CD14-positive monocyte (primary cell): ENCODE measurements around the gene TES. TPM values are rescaled to one million over a fixed set of nuclear protein-coding genes. Genes with fewer than 3 reads are reported as not detected.

ENCODE experiments used
- DNase-seq, 3 donors: peaks; one replicate each; pipeline ENCODE4 v3.0.0-alpha.2; 2011 to 2022
- H2AFZ ChIP-seq: 2 replicates; pipeline ENCODE4 v1.6.0; 2012; ENCODE audit warnings: mild to moderate bottlenecking, low read depth, low read length, inconsistent platforms; ENCODE audit not compliant: insufficient read depth, poor library complexity, severe bottlenecking
- H3K27ac ChIP-seq, 2 donors: 1 replicate in 1 of 2; 2 replicates in 1 of 2; pipeline ENCODE4 v1.5.1; 2012 to 2013; ENCODE audit warnings: low read length in 2 of 2, control low read depth in 1 of 2, inconsistent platforms in 1 of 2, low read depth in 1 of 2, mild to moderate bottlenecking in 1 of 2
- H3K27me3 ChIP-seq, 2 donors: one replicate each; pipeline versions ENCODE4 v1.6.0 to v1.6.1; 2011 to 2013; ENCODE audit warnings: low read length in 2 of 2; ENCODE audit not compliant: control insufficient read depth in 2 of 2, insufficient read depth in 2 of 2
- H3K36me3 ChIP-seq, 2 donors: replicated peaks in 1 of 2; 1 replicate in 1 of 2; 2 replicates in 1 of 2; pipeline versions ENCODE4 v1.5.1 to v1.6.1; 2012 to 2013; ENCODE audit warnings: low read length in 2 of 2, control low read depth in 1 of 2, inconsistent platforms in 1 of 2, mild to moderate bottlenecking in 1 of 2; ENCODE audit not compliant: insufficient read depth in 2 of 2, control insufficient read depth in 1 of 2
- H3K4me1 ChIP-seq, 2 donors: 1 replicate in 1 of 2; 2 replicates in 1 of 2; pipeline versions ENCODE4 v1.5.1 to v1.6.1; 2012 to 2013; ENCODE audit warnings: low read length in 2 of 2, control low read depth in 1 of 2, inconsistent platforms in 1 of 2, mild to moderate bottlenecking in 1 of 2, moderate library complexity in 1 of 2; ENCODE audit not compliant: insufficient read depth in 2 of 2, control insufficient read depth in 1 of 2
- H3K4me2 ChIP-seq: replicated peaks from 2 replicates; pipeline ENCODE3; 2012; ENCODE audit warnings: low read length, moderate library complexity, mild to moderate bottlenecking; ENCODE audit not compliant: poor library complexity, severe bottlenecking; ENCODE audit errors: extremely low read depth
- H3K4me3 ChIP-seq, 3 experiments: fragments of 200-600 bp in 1 of 3; sonication (generic) in 1 of 3; replicated peaks in 1 of 3; 1 replicate in 2 of 3; 2 replicates in 1 of 3; pipeline ENCODE4 v1.5.1; 2011 to 2013; ENCODE audit warnings: low read length in 3 of 3, mild to moderate bottlenecking in 3 of 3, control low read depth in 2 of 3, low read depth in 2 of 3, inconsistent platforms in 1 of 3, moderate library complexity in 1 of 3
- H3K79me2 ChIP-seq: 2 replicates; pipeline ENCODE4 v1.6.0; 2012; ENCODE audit warnings: mild to moderate bottlenecking, control low read depth, inconsistent platforms, low read length, moderate library complexity; ENCODE audit not compliant: insufficient read depth
- H3K9ac ChIP-seq: 2 replicates; pipeline ENCODE4 v1.6.0; 2017; ENCODE audit warnings: low read length, mild to moderate bottlenecking; ENCODE audit not compliant: insufficient read depth, poor library complexity, severe bottlenecking
- H3K9me3 ChIP-seq, 2 donors: replicated peaks in 1 of 2; 1 replicate in 1 of 2; 2 replicates in 1 of 2; pipeline versions ENCODE4 v1.5.1 to v1.6.1; 2012 to 2013; ENCODE audit warnings: low read length in 2 of 2, control low read depth in 1 of 2; ENCODE audit not compliant: control insufficient read depth in 1 of 2, insufficient read depth in 1 of 2
- H4K20me1 ChIP-seq: 2 replicates; pipeline ENCODE4 v1.6.0; 2012; ENCODE audit warnings: mild to moderate bottlenecking, low read length, control low read depth, moderate library complexity; ENCODE audit not compliant: insufficient read depth
- H3K27ac Mint-ChIP-seq, 7 donors: one replicate each; pipeline ENCODE4 v1.8.0; 2020; ENCODE audit warnings: mild to moderate bottlenecking in 7 of 7, mixed read lengths in 7 of 7, moderate library complexity in 6 of 7, inconsistent platforms in 2 of 7
- H3K27me3 Mint-ChIP-seq, 3 donors: one replicate each; pipeline ENCODE4 v1.8.0; 2021 to 2022; ENCODE audit warnings: low read depth in 3 of 3, mild to moderate bottlenecking in 3 of 3, mixed read lengths in 3 of 3, moderate library complexity in 3 of 3, inconsistent platforms in 1 of 3
- H3K36me3 Mint-ChIP-seq, 2 donors: one replicate each; pipeline ENCODE4 v1.8.0; 2020; ENCODE audit warnings: mixed read lengths in 2 of 2, inconsistent platforms in 1 of 2, mild to moderate bottlenecking in 1 of 2
- H3K4me1 Mint-ChIP-seq: one replicate; pipeline ENCODE4 v1.8.0; 2020; ENCODE audit warnings: mild to moderate bottlenecking, mixed read lengths
- H3K4me3 Mint-ChIP-seq, 2 donors: one replicate each; pipeline ENCODE4 v1.8.0; 2020; ENCODE audit warnings: mild to moderate bottlenecking in 2 of 2, mixed read lengths in 2 of 2, moderate library complexity in 1 of 2
- H3K9me3 Mint-ChIP-seq, 7 donors: one replicate each; pipeline ENCODE4 v1.8.0; 2020 to 2022; ENCODE audit warnings: mixed read lengths in 7 of 7, mild to moderate bottlenecking in 6 of 7, moderate library complexity in 6 of 7, inconsistent platforms in 2 of 7
- WGBS: methylation state at CpG from one replicate; pipeline ENCODE4 v1.1.5; 2013; ENCODE audit warnings: missing lambda C conversion rate; ENCODE audit not compliant: insufficient coverage; 5-methylcytosine and 5-hydroxymethylcytosine counted together
- intact Hi-C, 2 donors: fragments of 100-400 bp; cut with micrococcal nuclease; formaldehyde crosslinking; loops; one replicate each; pipeline versions ENCODE4 v1.15.0 to v1.15.1; 2023
- polyA plus RNA-seq, 3 donors: library from polyadenylated mRNA; depleted of rRNA in 1 of 3; unstranded in 2 of 3; stranded (reverse) in 1 of 3; fragments of 300-500 nt in 2 of 3; fragments of >200 nt in 1 of 3; fragmentation: Illumina TruSeq in 2 of 3; gene quantifications; 1 replicate in 2 of 3; 2 replicates in 1 of 3; pipeline ENCODE4 v1.2.3, GENCODE V29; 2012 to 2021
- TF ChIP-seq, protein P1 (sequence below): fragments of 200-600 bp; IDR thresholded peaks from one replicate; pipeline ENCODE4 v1.8.0; 2022; ENCODE audit warnings: antibody characterized with exemption, mild to moderate bottlenecking

TES gene
- polyA plus RNA-seq, 3 donors = 61.7 to 104 (median 89.0) TPM

- DNase-seq = no peak
- H2AFZ ChIP-seq = no peak overlapping the region
- Mint-ChIP-seq H3K4me1 (peaks cover 2% of the 10 kb centered on the region), H3K36me3 (no peaks in the 10 kb centered on the region), H3K9me3 (peaks cover 0 to 6% (median 3%) of the 10 kb centered on the region in 7 donors), H3K4me3 (no peak overlapping the region), H3K27ac (peak overlapping the region in 1 of 7 donors; percentile 37), H3K27me3 (peaks cover 0 to 4% (median 0%) of the 10 kb centered on the region in 3 donors)
- no peaks in the 10 kb centered on the region for H3K9me3 ChIP-seq
- H3K27ac ChIP-seq = no peak overlapping the region
- WGBS = 100% methylated on average over 1 of the region's 4 CpGs
- no peaks in the 10 kb centered on the region for H3K79me2 ChIP-seq
- H4K20me1 ChIP-seq = no peaks in the 10 kb centered on the region
- no peaks in the 10 kb centered on the region for H3K27me3 ChIP-seq
- H3K36me3 ChIP-seq = no peaks in the 10 kb centered on the region
- no peak overlapping the region for H3K9ac ChIP-seq
- H3K4me2 ChIP-seq = no peak overlapping the region
- no peaks in the 10 kb centered on the region for H3K4me1 ChIP-seq
- TF ChIP-seq, protein P1, sequence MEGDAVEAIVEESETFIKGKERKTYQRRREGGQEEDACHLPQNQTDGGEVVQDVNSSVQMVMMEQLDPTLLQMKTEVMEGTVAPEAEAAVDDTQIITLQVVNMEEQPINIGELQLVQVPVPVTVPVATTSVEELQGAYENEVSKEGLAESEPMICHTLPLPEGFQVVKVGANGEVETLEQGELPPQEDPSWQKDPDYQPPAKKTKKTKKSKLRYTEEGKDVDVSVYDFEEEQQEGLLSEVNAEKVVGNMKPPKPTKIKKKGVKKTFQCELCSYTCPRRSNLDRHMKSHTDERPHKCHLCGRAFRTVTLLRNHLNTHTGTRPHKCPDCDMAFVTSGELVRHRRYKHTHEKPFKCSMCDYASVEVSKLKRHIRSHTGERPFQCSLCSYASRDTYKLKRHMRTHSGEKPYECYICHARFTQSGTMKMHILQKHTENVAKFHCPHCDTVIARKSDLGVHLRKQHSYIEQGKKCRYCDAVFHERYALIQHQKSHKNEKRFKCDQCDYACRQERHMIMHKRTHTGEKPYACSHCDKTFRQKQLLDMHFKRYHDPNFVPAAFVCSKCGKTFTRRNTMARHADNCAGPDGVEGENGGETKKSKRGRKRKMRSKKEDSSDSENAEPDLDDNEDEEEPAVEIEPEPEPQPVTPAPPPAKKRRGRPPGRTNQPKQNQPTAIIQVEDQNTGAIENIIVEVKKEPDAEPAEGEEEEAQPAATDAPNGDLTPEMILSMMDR = no peak
- intact Hi-C loops = no loop called here
- no peak overlapping the region for H3K4me3 ChIP-seq
These were observed 61.9 kb downstream of the TES start for GRCh38 chr7:116271963-116272886.

GRCh38 chr7:116273283-116273917 lies 63.1 kb downstream of the TES start:
- Histone ChIP-seq H3K9ac (no peak overlapping the region), H3K4me2 (no peak overlapping the region), H3K27me3 (no peaks in the 10 kb centered on the region), H3K4me3 (no peak overlapping the region), H3K27ac (no peak overlapping the region), H3K79me2 (no peaks in the 10 kb centered on the region), H3K9me3 (no peaks in the 10 kb centered on the region), H3K4me1 (no peaks in the 10 kb centered on the region), H2AFZ (no peak overlapping the region), H4K20me1 (no peaks in the 10 kb centered on the region), H3K36me3 (no peaks in the 10 kb centered on the region)
- TF ChIP-seq, protein P1 = no peak
- intact Hi-C loops = no loop called here
- DNase-seq = no peak
- H3K27me3 Mint-ChIP-seq = peaks cover 0 to 4% (median 0%) of the 10 kb centered on the region in 3 donors
- H3K4me1 Mint-ChIP-seq = peaks cover 2% of the 10 kb centered on the region
- H3K27ac Mint-ChIP-seq = no peak overlapping the region
- no peaks in the 10 kb centered on the region for H3K36me3 Mint-ChIP-seq
- peaks cover 0 to 6% (median 3%) of the 10 kb centered on the region in 7 donors for H3K9me3 Mint-ChIP-seq
- WGBS = no CpG with 5 or more reads among the region's 4 CpGs
- no peak overlapping the region for H3K4me3 Mint-ChIP-seq
